K562 (cell line): ENCODE results near the gene KBTBD4. TPM values are rescaled to one million over a fixed set of nuclear protein-coding genes. Genes with fewer than 3 reads are reported as not detected.
A peak's percentile ranks its signal among the peaks of the same experiment; 100 is the strongest.
"Not testable (repeated sequence)": the region's sequence is repeated elsewhere in the genome, so short reads cannot be mapped to it uniquely, and the experiment has no call there.

Experiments used
- ATAC-seq: fragments of 200-7000 bp; cut with Tn5 transposase; 3 replicates; pipeline ENCODE4 v1.9.1; 2020; ENCODE audit warnings: moderate library complexity
- BruUV-seq: library from RNA; stranded (reverse); fragments of 400-500 nt; replicated peaks from 2 replicates; lab custom pipeline; 2021; lab: Mats Ljungman, UMichigan
- CTCF ChIA-PET: fragments of 300-600 bp; formaldehyde crosslinking; extraction: SDS; loops from one replicate; lab custom pipeline; 2021; ENCODE audit warnings: low intra/inter-chr PET ratio; lab: Yijun Ruan, JAX
- POLR2A ChIA-PET: fragments of 300-600, 350-650 bp; sonication (Branson Sonifier 250); formaldehyde crosslinking; extraction: SDS; loops from one replicate; lab custom pipeline; 2021; ENCODE audit warnings: antibody characterized with exemption, inconsistent platforms; lab: Yijun Ruan, JAX
- DNase-seq, 4 experiments: peaks; one replicate each; pipeline versions ENCODE4 v3.0.0 to v3.0.0-alpha.2; 2011 to 2018; ENCODE audit warnings: low spot score in 3 of 4, mixed read lengths in 3 of 4; ENCODE audit errors: extremely low read depth in 1 of 4
- FAIRE-seq: peaks from 2 replicates; lab custom pipeline; 2011; peaks lifted over from hg19 to GRCh38; lab: Jason Lieb, UNC
- H2AFZ ChIP-seq: 2 replicates; pipeline ENCODE4 v1.6.0; 2011; ENCODE audit warnings: low read depth, low read length, control low read depth, inconsistent platforms
- H3K27ac ChIP-seq: fragments of 200-600 bp; 3 replicates; pipeline ENCODE4 v1.8.0; 2011; ENCODE audit warnings: low read depth, mild to moderate bottlenecking, control low read depth, inconsistent platforms, low read length, moderate library complexity, mixed read lengths; ENCODE audit errors: extremely low read depth
- H3K27me3 ChIP-seq, 2 experiments: fragments of 300-600 bp in 1 of 2; 2 replicates in 1 of 2; 3 replicates in 1 of 2; pipeline versions ENCODE4 v1.6.0 to v1.8.0; 2011; ENCODE audit warnings: inconsistent platforms in 2 of 2, low read length in 2 of 2, mild to moderate bottlenecking in 1 of 2, mixed read lengths in 1 of 2, moderate library complexity in 1 of 2; ENCODE audit not compliant: control insufficient read depth in 2 of 2, insufficient read depth in 2 of 2
- H3K36me3 ChIP-seq: fragments of 300-600 bp; 3 replicates; pipeline ENCODE4 v1.8.0; 2011; ENCODE audit warnings: mild to moderate bottlenecking, low read length, inconsistent platforms; ENCODE audit not compliant: control insufficient read depth, insufficient read depth
- H3K4me1 ChIP-seq, 2 experiments: fragments of 200-600 bp in 1 of 2; replicated peaks in 1 of 2; 2 replicates in 1 of 2; 3 replicates in 1 of 2; pipeline versions ENCODE4 v1.5.1 to v1.8.0; 2011; ENCODE audit warnings: inconsistent platforms in 2 of 2, low read length in 2 of 2, mild to moderate bottlenecking in 1 of 2, mixed read lengths in 1 of 2, moderate library complexity in 1 of 2; ENCODE audit not compliant: control insufficient read depth in 2 of 2, insufficient read depth in 2 of 2
- H3K4me2 ChIP-seq: 2 replicates; pipeline ENCODE4 v1.6.1; 2011; ENCODE audit warnings: low read length, control low read depth, inconsistent platforms, mixed read lengths; ENCODE audit not compliant: insufficient read depth
- H3K4me3 ChIP-seq: fragments of 200-600 bp; sonication (generic), shearing (Covaris generic); 2 replicates; pipeline ENCODE4 v1.5.1; 2016; ENCODE audit warnings: control low read depth, inconsistent platforms
- H3K79me2 ChIP-seq: fragments of 200-600 bp; 3 replicates; pipeline ENCODE4 v1.8.0; 2011; ENCODE audit warnings: low read length, inconsistent platforms; ENCODE audit not compliant: control insufficient read depth, insufficient read depth
- H3K9ac ChIP-seq, 2 experiments: 2 replicates each; pipeline versions ENCODE4 v1.6.0 to v1.6.1; 2011; ENCODE audit warnings: low read depth in 2 of 2, low read length in 2 of 2, control low read depth in 1 of 2, inconsistent platforms in 1 of 2, mild to moderate bottlenecking in 1 of 2, mixed read lengths in 1 of 2; ENCODE audit not compliant: insufficient read depth in 1 of 2
- H3K9me1 ChIP-seq: one replicate; pipeline ENCODE4 v1.6.0; 2011; ENCODE audit warnings: inconsistent platforms, mild to moderate bottlenecking, low read length, moderate library complexity; ENCODE audit not compliant: control insufficient read depth, insufficient read depth
- H3K9me3 ChIP-seq: replicated peaks from 2 replicates; pipeline ENCODE4 v1.5.1; 2011; ENCODE audit warnings: low read depth, low read length, inconsistent platforms; ENCODE audit not compliant: control insufficient read depth, insufficient read depth
- H4K20me1 ChIP-seq: replicated peaks from 2 replicates; pipeline ENCODE4 v1.6.1; 2011; ENCODE audit warnings: low read length, inconsistent platforms, mixed read lengths; ENCODE audit not compliant: control insufficient read depth, insufficient read depth
- ESRRA ChIP-seq: fragments of 450-650 bp; IDR thresholded peaks from 2 replicates; pipeline ENCODE4 v1.6.1; 2014; ENCODE audit warnings: low read depth, mild to moderate bottlenecking, moderate library complexity, borderline replicate concordance
- NCOA2 ChIP-seq, 2 experiments: fragments of 450-650 bp; IDR thresholded peaks; 2 replicates each; pipeline ENCODE4 v1.6.1; 2018; ENCODE audit warnings: mild to moderate bottlenecking in 2 of 2, moderate library complexity in 1 of 2; ENCODE audit not compliant: partially characterized antibody in 2 of 2
- WGBS: fragments of 100-300 bp; shearing (Covaris generic); methylation state at CpG from one replicate; pipeline ENCODE4 v1.1.6; 2016; ENCODE audit warnings: low coverage, mixed read lengths; ENCODE audit not compliant: insufficient coverage; ENCODE audit errors: missing lambda C conversion rate; 5-methylcytosine and 5-hydroxymethylcytosine counted together
- in situ Hi-C: fragments of 300-500 bp; cut with MboI; formaldehyde crosslinking; loops from 4 replicates; pipeline ENCODE4 v1.15.0; 2018; ENCODE audit warnings: inconsistent platforms, mixed read lengths
- intact Hi-C: fragments of 100-400 bp; cut with micrococcal nuclease; formaldehyde crosslinking; loops from 2 replicates; pipeline ENCODE4 v1.14.2; 2022
- polyA plus RNA-seq, 8 experiments: library from polyadenylated mRNA; depleted of rRNA in 4 of 8; stranded (reverse) in 5 of 8; unstranded in 3 of 8; fragments of >200 nt; fragmentation: Nextera tagmentation in 2 of 8; fragmentation: Illumina TruSeq in 1 of 8; extraction: Ambion mirVana in 2 of 8; extraction: Trizol in 1 of 8; gene quantifications; 2 replicates each; pipeline versions ENCODE4 v1.2.1 to v1.2.3, GENCODE V29; 2011 to 2014; ENCODE audit warnings: inconsistent platforms in 1 of 8, missing spikeins in 1 of 8
- total RNA-seq, 7 experiments: library from RNA; depleted of rRNA in 6 of 7; stranded (reverse); fragments of >200 nt in 6 of 7; fragmentation: Illumina TruSeq in 2 of 7; extraction: Trizol in 2 of 7; gene quantifications; 2 replicates each; pipeline versions ENCODE4 v1.2.1 to v1.2.3, GENCODE V29; 2011 to 2021; ENCODE audit warnings: low replicate concordance in 1 of 7

The KBTBD4 gene
- total and polyA plus RNA-seq, 9 of the 15 experiments (the other 6 are each of a cell fraction or from before 2014, with no cell fraction given) = 7.0 to 33.9 (median 13.3) TPM

- DNase-seq (no peak), ATAC-seq (no peak), FAIRE-seq (no peak)
- Histone ChIP-seq H3K27me3 (no peaks in the 10 kb centered on the region), H3K79me2 (no peaks in the 10 kb centered on the region), H2AFZ (no peak overlapping the region), H3K4me1 (peaks cover 4 to 12% of the 10 kb centered on the region in 2 experiments; a peak in 4 of 5 replicates), H3K9me3 (no peaks in the 10 kb centered on the region), H3K4me3 (no peak overlapping the region), H3K9me1 (no peaks in the 10 kb centered on the region), H3K27ac (no peak overlapping the region), H3K9ac (no peak overlapping the region), H4K20me1 (no peaks in the 10 kb centered on the region), H3K36me3 (no peaks in the 10 kb centered on the region), H3K4me2 (no peak overlapping the region)
- 95% methylated on average over 1 of the region's 1 CpG for WGBS
- TF ChIP-seq NCOA2 (IDR thresholded peaks at IDR 0.05; ENCODE audit: partially characterized antibody in 2 of 2) = peak in 1 of 2 experiments; percentile 95
- no peak for TF ChIP-seq ESRRA
- in situ Hi-C loops (no loop called here), intact Hi-C loops (no loop called here)
- ChIA-PET POLR2A (interaction anchor here (0.7 to 1.0 kb wide), 2 partner anchors 16 to 27 kb away, joined by 3 read pairs; no protein-coding TSS in a partner anchor), CTCF (no interaction called here)
- no TSS peak for BruUV-seq
These were observed 20.1 kb downstream of the KBTBD4 start for GRCh38 chr11:47558695-47559094.

- 91% methylated on average over 11 of the region's 12 CpGs for WGBS
- H4K20me1 ChIP-seq, H3K9ac ChIP-seq, H3K4me3 ChIP-seq, BruUV-seq, H3K27me3 ChIP-seq, in situ Hi-C loops, H3K27ac ChIP-seq, H3K4me2 ChIP-seq, intact Hi-C loops, H3K9me1 ChIP-seq, FAIRE-seq, H3K9me3 ChIP-seq, DNase-seq, H2AFZ ChIP-seq, ATAC-seq, H3K36me3 ChIP-seq: not testable (repeated sequence)
- peaks cover 10% of the 10 kb centered on the region for H3K79me2 ChIP-seq
- CTCF ChIA-PET = interaction anchor here (0.6 kb wide), 1 partner anchor 297 kb away, joined by 3 read pairs; no protein-coding TSS in a partner anchor
- POLR2A ChIA-PET = interaction anchor here (0.6 to 2.5 kb wide), 2 partner anchors 8 to 195 kb away, joined by 4 to 21 read pairs; partner anchors contain the start of gene PTPMT1
- peaks cover 4 to 11% of the 10 kb centered on the region in 2 experiments; a peak in 4 of 5 replicates for H3K4me1 ChIP-seq
These were observed 21.8 kb downstream of the KBTBD4 start for GRCh38 chr11:47557004-47557403.
